A673 (cell line): ENCODE measurements around the gene PUM1. TPM values are rescaled to one million over a fixed set of nuclear protein-coding genes. Genes with fewer than 3 reads are reported as not detected.

Experiments
- BruUV-seq: library from RNA; stranded (reverse); fragments of 400-500 nt; replicated peaks from 2 replicates; lab custom pipeline; 2021; lab: Mats Ljungman, UMichigan
- CTCF ChIA-PET: fragments of 300-600 bp; sonication (Branson Sonifier 250); formaldehyde crosslinking; loops from one replicate; lab custom pipeline; 2022; ENCODE audit warnings: antibody characterized with exemption; lab: Charles Lee
- POLR2A ChIA-PET: fragments of 300-600 bp; sonication (Branson Sonifier 250); formaldehyde crosslinking; loops from one replicate; lab custom pipeline; 2022; ENCODE audit warnings: antibody characterized with exemption; ENCODE audit not compliant: low non-redundant PET; lab: Charles Lee
- DNase-seq: peaks from one replicate; pipeline ENCODE4 v3.0.0-alpha.2; 2015; ENCODE audit warnings: low spot score
- H3K27ac ChIP-seq: fragments of 200-600 bp; sonication (generic); 2 replicates; pipeline ENCODE4 v1.5.1; 2016; ENCODE audit warnings: mixed run types, low read depth, mild to moderate bottlenecking, mixed read lengths, antibody characterized with exemption, low read length; ENCODE audit not compliant: poor library complexity, severe bottlenecking
- H3K27me3 ChIP-seq: fragments of 200-600 bp; sonication (generic); replicated peaks from 2 replicates; pipeline ENCODE4 v1.6.1; 2017; ENCODE audit warnings: mixed run types, low read depth, mild to moderate bottlenecking, mixed read lengths, antibody characterized with exemption, low read length; ENCODE audit not compliant: insufficient read depth, poor library complexity
- H3K36me3 ChIP-seq: fragments of 200-600 bp; sonication (generic); 2 replicates; pipeline ENCODE4 v1.6.1; 2016; ENCODE audit warnings: mixed run types, mild to moderate bottlenecking, mixed read lengths, antibody characterized with exemption, low read length; ENCODE audit not compliant: insufficient read depth, poor library complexity, severe bottlenecking
- H3K4me1 ChIP-seq: fragments of 200-600 bp; sonication (generic); 2 replicates; pipeline ENCODE4 v1.6.1; 2017; ENCODE audit warnings: mixed run types, mild to moderate bottlenecking, mixed read lengths, antibody characterized with exemption, low read length; ENCODE audit not compliant: insufficient read depth, poor library complexity, severe bottlenecking
- H3K4me3 ChIP-seq: fragments of 200-600 bp; sonication (generic); 2 replicates; pipeline ENCODE4 v1.5.1; 2016; ENCODE audit warnings: low read depth, mixed run types, mild to moderate bottlenecking, mixed read lengths, low read length; ENCODE audit not compliant: poor library complexity, severe bottlenecking
- H3K9me3 ChIP-seq: fragments of 200-600 bp; sonication (generic); 2 replicates; pipeline ENCODE4 v1.6.1; 2016; ENCODE audit warnings: mixed run types, low read depth, mild to moderate bottlenecking, mixed read lengths, antibody characterized with exemption, low read length; ENCODE audit not compliant: poor library complexity, severe bottlenecking
- CTCF ChIP-seq: fragments of 300-800, 200-600 bp; sonication (generic); conservative IDR thresholded peaks from 2 replicates; pipeline ENCODE4 v1.5.1; 2017; ENCODE audit warnings: low read depth, mild to moderate bottlenecking, antibody characterized with exemption, low read length, moderate library complexity, mixed read lengths
- EZH2 ChIP-seq: fragments of 200-600 bp; sonication (generic); IDR thresholded peaks from 2 replicates; pipeline ENCODE4 v1.6.1; 2017; ENCODE audit warnings: borderline replicate concordance, low read depth, mild to moderate bottlenecking, mixed read lengths, antibody characterized with exemption, low read length; ENCODE audit not compliant: poor library complexity, severe bottlenecking
- intact Hi-C: fragments of 100-400 bp; cut with micrococcal nuclease; formaldehyde crosslinking; loops from one replicate; pipeline ENCODE4 v1.10.0; 2022; ENCODE audit not compliant: unreplicated experiment
- total RNA-seq: library from RNA; stranded (reverse); gene quantifications from 2 replicates; pipeline ENCODE4 v1.2.3, GENCODE V29; 2021

Gene PUM1
- total RNA-seq, 1 experiment from 2014 or later: 138 TPM

GRCh38 chr1:30919025-30919881, 146.3 kb downstream of the PUM1 start:
- no peaks in the 10 kb centered on the region for H3K9me3 ChIP-seq
- TF ChIP-seq EZH2: no peak
- TF ChIP-seq CTCF: no peak
- CTCF ChIA-PET: interaction anchor here (1.7 kb wide), 1 partner anchor 117 kb away, joined by 4 read pairs; no protein-coding TSS in a partner anchor
- POLR2A ChIA-PET: interaction anchor here (0.5 kb wide), 1 partner anchor 133 kb away, joined by 3 read pairs; no protein-coding TSS in a partner anchor
- H3K27ac ChIP-seq: no peak overlapping the region
- intact Hi-C loops: no loop called here
- no peak overlapping the region for H3K4me3 ChIP-seq
- H3K27me3 ChIP-seq: no peaks in the 10 kb centered on the region
- no peaks in the 10 kb centered on the region for H3K36me3 ChIP-seq
- H3K4me1 ChIP-seq: no peaks in the 10 kb centered on the region
- DNase-seq: peak; percentile 55
- no TSS peak for BruUV-seq

- Histone ChIP-seq H3K4me1 (no peaks in the 10 kb centered on the region), H3K36me3 (no peaks in the 10 kb centered on the region), H3K27me3 (no peaks in the 10 kb centered on the region), H3K4me3 (no peak overlapping the region), H3K27ac (no peak overlapping the region), H3K9me3 (no peaks in the 10 kb centered on the region)
- DNase-seq: no peak
- no TSS peak for BruUV-seq
- ChIA-PET CTCF (no interaction called here), POLR2A (no interaction called here)
- no peak for TF ChIP-seq CTCF
- TF ChIP-seq EZH2: no peak
- intact Hi-C loops: no loop called here
These were observed 149.2 kb downstream of the PUM1 start for GRCh38 chr1:30916296-30916695.

GRCh38 chr1:30915491-30916230, 149.9 kb downstream of the PUM1 start:
- CTCF ChIA-PET: no interaction called here

More at GRCh38 chr1:30915491-30916230, 149.9 kb downstream of the PUM1 start:
- DNase-seq: no peak
- POLR2A ChIA-PET: no interaction called here
- H3K27ac ChIP-seq: no peak overlapping the region
- no peaks in the 10 kb centered on the region for H3K4me1 ChIP-seq
- no peaks in the 10 kb centered on the region for H3K27me3 ChIP-seq
- no peaks in the 10 kb centered on the region for H3K9me3 ChIP-seq
- TF ChIP-seq CTCF (no peak), EZH2 (no peak)
- H3K4me3 ChIP-seq: no peak overlapping the region
- intact Hi-C loops: no loop called here
- BruUV-seq: no TSS peak
- no peaks in the 10 kb centered on the region for H3K36me3 ChIP-seq
